Neural progenitor cell (in vitro differentiated cells): ENCODE results near the gene PITPNM1. TPM values are rescaled to one million over a fixed set of nuclear protein-coding genes. Genes with fewer than 3 reads are reported as not detected.
A peak's percentile ranks its signal among the peaks of the same experiment; 100 is the strongest.

Source experiments
- DNase-seq: peaks from one replicate; pipeline ENCODE4 v3.0.0-alpha.2; 2016; ENCODE audit warnings: low spot score
- H2AFZ ChIP-seq: fragments of 200-600 bp; sonication (generic); replicated peaks from 2 replicates; pipeline ENCODE4 v1.6.1; 2016; ENCODE audit warnings: antibody characterized with exemption
- H3F3A ChIP-seq: fragments of 200-600 bp; sonication (generic); 2 replicates; pipeline ENCODE4 v1.6.1; 2016; ENCODE audit warnings: antibody characterized with exemption, low read depth
- H3K27ac ChIP-seq: fragments of 200-600 bp; sonication (generic); 2 replicates; pipeline ENCODE4 v1.5.1; 2016; ENCODE audit warnings: mild to moderate bottlenecking
- H3K27me3 ChIP-seq: fragments of 200-600 bp; sonication (generic); 2 replicates; pipeline ENCODE4 v1.6.1; 2016; ENCODE audit warnings: mild to moderate bottlenecking, moderate library complexity
- H3K36me3 ChIP-seq: fragments of 200-600 bp; sonication (generic); 2 replicates; pipeline ENCODE4 v1.5.1; 2016
- H3K4me1 ChIP-seq: fragments of 200-600 bp; sonication (generic); 2 replicates; pipeline ENCODE4 v1.6.1; 2016; ENCODE audit warnings: mixed run types
- H3K4me2 ChIP-seq: fragments of 200-600 bp; sonication (generic); 2 replicates; pipeline ENCODE4 v1.6.1; 2016
- H3K4me3 ChIP-seq: fragments of 200-600 bp; sonication (generic); 2 replicates; pipeline ENCODE4 v1.5.1; 2016
- H3K79me2 ChIP-seq: fragments of 200-600 bp; sonication (generic); 2 replicates; pipeline ENCODE4 v1.6.1; 2016; ENCODE audit warnings: low read depth
- H3K9ac ChIP-seq: fragments of 200-600 bp; sonication (generic); 2 replicates; pipeline ENCODE4 v1.6.1; 2016
- H3K9me3 ChIP-seq: fragments of 200-600 bp; sonication (generic); 2 replicates; pipeline ENCODE4 v1.5.1; 2016; ENCODE audit warnings: low read depth
- H4K20me1 ChIP-seq: fragments of 200-600 bp; sonication (generic); 2 replicates; pipeline ENCODE4 v1.6.1; 2016; ENCODE audit warnings: low read depth
- H3K27ac Mint-ChIP-seq: 3 replicates; pipeline ENCODE4 v1.8.0; 2021; ENCODE audit warnings: mixed read lengths
- H3K27me3 Mint-ChIP-seq: 2 replicates; pipeline ENCODE4 v1.8.0; 2022; ENCODE audit warnings: low read depth, mild to moderate bottlenecking, inconsistent platforms, moderate library complexity, mixed read lengths; ENCODE audit not compliant: insufficient read depth
- H3K36me3 Mint-ChIP-seq: 3 replicates; pipeline ENCODE4 v1.8.0; 2021; ENCODE audit warnings: mixed read lengths
- H3K4me1 Mint-ChIP-seq: 3 replicates; pipeline ENCODE4 v1.8.0; 2021; ENCODE audit warnings: mixed read lengths
- H3K4me3 Mint-ChIP-seq: 3 replicates; pipeline ENCODE4 v1.8.0; 2021; ENCODE audit warnings: mild to moderate bottlenecking, moderate library complexity, mixed read lengths
- H3K9me3 Mint-ChIP-seq: 3 replicates; pipeline ENCODE4 v1.8.0; 2020; ENCODE audit warnings: mixed read lengths
- EZH2 ChIP-seq: fragments of 200-600 bp; sonication (generic); IDR thresholded peaks from 2 replicates; pipeline ENCODE4 v1.6.1; 2017; ENCODE audit warnings: antibody characterized with exemption, mild to moderate bottlenecking, moderate library complexity
- EZH2phosphoT487 ChIP-seq: fragments of 200-600 bp; sonication (generic); IDR thresholded peaks from 2 replicates; pipeline ENCODE4 v1.6.1; 2017; ENCODE audit warnings: antibody characterized with exemption
- total RNA-seq: library from RNA; depleted of rRNA; stranded (reverse); fragments of >200 nt; gene quantifications from 2 replicates; pipeline ENCODE4 v1.2.3, GENCODE V29; 2015; ENCODE audit warnings: low replicate concordance
- TF ChIP-seq, protein P1 (sequence below): fragments of 200-600 bp; sonication (generic); IDR thresholded peaks from 2 replicates; pipeline ENCODE4 v1.5.1; 2017; ENCODE audit warnings: antibody characterized with exemption, mild to moderate bottlenecking

PITPNM1 gene
- total RNA-seq, 1 donor from 2014 or later: 7.7 TPM

DNA sequence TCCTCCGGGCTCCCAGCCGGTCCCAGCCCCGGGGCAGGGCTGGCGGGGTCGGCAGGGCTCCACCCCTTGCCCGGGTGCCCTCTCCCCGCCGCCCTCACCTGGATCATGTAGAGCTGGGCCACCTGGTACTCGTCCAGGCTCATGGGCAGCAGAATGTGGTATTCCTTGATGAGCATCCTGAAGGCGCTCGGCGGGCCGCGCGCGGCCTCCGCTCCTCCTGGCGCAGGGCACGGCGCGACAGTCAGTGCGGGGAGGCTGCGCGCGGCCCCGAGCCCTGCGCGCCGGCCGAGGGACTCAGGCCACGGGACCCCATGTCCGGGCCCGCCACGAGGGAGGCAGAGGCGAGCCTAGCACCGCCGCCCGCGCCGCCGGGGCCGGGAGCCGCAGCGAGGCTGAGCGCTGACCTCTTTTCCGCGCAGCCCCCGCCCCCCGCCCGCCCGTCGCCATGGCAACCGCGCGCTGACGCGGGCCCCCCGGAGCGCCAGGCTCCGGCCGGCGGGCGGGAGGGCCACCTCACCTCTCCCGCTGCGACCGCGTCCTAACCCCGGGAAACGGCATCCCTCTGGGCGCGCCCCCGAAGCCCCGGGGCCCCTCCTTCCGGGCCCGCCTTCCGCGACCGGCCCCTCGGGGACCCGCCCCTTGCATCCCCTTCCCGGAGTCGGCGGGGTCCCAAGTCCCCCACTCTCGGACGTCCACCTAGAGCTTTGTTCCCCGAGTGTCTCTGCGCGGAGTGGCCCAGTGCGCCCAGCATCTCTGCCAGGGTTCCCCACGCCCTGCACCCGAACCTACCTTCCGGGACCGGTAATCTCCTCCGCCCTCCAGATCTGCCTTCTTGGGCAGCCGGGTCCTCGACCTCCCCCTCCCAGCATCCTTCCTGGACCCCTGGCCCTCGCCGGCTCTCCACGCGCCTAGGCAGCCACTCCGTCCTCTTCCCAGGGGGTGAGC, 886 bp downstream of the PITPNM1 start:
- H4K20me1 ChIP-seq: peaks cover 51% of the 10 kb centered on the region
- Mint-ChIP-seq H3K4me3 (peak overlapping the region; percentile 94), H3K9me3 (no peaks in the 10 kb centered on the region), H3K27me3 (peaks cover 7% of the 10 kb centered on the region), H3K4me1 (peaks cover 30% of the 10 kb centered on the region), H3K36me3 (peaks cover 12% of the 10 kb centered on the region), H3K27ac (no peak overlapping the region)
- H3K9ac ChIP-seq: peak overlapping the region; percentile 21
- H3K27ac ChIP-seq: no peak overlapping the region
- no peaks in the 10 kb centered on the region for H3K9me3 ChIP-seq
- peaks cover 41% of the 10 kb centered on the region for H3F3A ChIP-seq
- H3K36me3 ChIP-seq: no peaks in the 10 kb centered on the region
- DNase-seq: peak; percentile 78
- peaks cover 11% of the 10 kb centered on the region for H3K27me3 ChIP-seq
- peak overlapping the region; percentile 89 for H3K4me2 ChIP-seq
- TF ChIP-seq, protein P1, sequence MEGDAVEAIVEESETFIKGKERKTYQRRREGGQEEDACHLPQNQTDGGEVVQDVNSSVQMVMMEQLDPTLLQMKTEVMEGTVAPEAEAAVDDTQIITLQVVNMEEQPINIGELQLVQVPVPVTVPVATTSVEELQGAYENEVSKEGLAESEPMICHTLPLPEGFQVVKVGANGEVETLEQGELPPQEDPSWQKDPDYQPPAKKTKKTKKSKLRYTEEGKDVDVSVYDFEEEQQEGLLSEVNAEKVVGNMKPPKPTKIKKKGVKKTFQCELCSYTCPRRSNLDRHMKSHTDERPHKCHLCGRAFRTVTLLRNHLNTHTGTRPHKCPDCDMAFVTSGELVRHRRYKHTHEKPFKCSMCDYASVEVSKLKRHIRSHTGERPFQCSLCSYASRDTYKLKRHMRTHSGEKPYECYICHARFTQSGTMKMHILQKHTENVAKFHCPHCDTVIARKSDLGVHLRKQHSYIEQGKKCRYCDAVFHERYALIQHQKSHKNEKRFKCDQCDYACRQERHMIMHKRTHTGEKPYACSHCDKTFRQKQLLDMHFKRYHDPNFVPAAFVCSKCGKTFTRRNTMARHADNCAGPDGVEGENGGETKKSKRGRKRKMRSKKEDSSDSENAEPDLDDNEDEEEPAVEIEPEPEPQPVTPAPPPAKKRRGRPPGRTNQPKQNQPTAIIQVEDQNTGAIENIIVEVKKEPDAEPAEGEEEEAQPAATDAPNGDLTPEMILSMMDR: no peak
- TF ChIP-seq EZH2 (no peak), EZH2phosphoT487 (no peak)
- peak overlapping the region; percentile 29 for H2AFZ ChIP-seq
- H3K4me3 ChIP-seq: peak overlapping the region; percentile 71
- H3K79me2 ChIP-seq: peaks cover 9% of the 10 kb centered on the region
- peaks cover 23% of the 10 kb centered on the region for H3K4me1 ChIP-seq

DNA sequence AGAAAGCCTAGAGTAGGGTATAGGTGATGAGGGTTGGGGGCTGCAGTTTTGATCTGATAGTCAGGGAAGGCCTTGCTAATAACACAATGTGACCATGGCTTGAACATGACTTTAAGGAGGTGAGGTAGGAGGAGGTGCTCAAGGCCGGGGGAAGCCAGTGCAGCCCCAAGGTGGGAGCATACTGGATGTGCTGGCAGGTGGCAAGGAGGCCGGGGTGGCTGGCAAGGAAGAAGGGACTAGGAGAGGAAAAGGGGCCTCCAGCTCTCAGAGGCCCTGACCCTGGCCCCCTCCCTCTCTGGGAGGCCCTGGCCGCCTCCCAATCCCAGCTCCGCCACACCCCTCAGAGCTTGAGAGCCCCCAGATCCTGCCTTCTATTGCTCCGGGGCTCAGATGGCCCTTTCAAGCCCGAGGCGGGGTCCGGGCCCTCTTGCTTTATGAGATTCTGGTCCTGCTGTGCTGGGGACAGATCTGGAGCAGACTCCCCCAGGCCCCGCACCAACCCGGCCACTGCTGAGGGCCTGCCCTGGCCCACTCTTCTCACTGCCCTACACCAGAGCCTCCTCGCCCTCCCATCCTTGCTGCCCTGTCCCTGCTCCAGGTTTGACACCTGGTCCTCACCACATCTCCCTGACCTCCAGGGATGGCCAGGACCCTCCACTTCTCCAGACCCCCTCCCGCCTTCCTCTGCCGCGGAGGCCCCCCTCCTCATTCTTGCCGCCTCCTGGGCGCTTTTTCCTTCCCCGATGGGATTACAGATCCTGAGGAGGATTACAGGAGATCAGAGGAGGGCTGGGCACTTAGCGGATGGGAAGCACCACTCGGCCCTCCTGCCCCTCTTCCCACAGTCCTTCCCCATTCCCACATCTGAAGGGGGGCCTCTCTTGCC, 1.8 kb downstream of the PITPNM1 start:
- TF ChIP-seq EZH2 (no peak), EZH2phosphoT487 (no peak)
- TF ChIP-seq, protein P1: no peak
- Histone ChIP-seq H3K4me2 (peak overlapping the region; percentile 89), H3K79me2 (peaks cover 9% of the 10 kb centered on the region), H3K9ac (no peak overlapping the region), H3K36me3 (no peaks in the 10 kb centered on the region), H3K27ac (no peak overlapping the region), H3K9me3 (no peaks in the 10 kb centered on the region), H3K27me3 (peaks cover 11% of the 10 kb centered on the region), H2AFZ (peak overlapping the region; percentile 29), H3K4me1 (peaks cover 23% of the 10 kb centered on the region), H3K4me3 (peak overlapping the region; percentile 71), H4K20me1 (peaks cover 51% of the 10 kb centered on the region), H3F3A (peaks cover 41% of the 10 kb centered on the region)
- H3K4me3 Mint-ChIP-seq: peak overlapping the region; percentile 75
- H3K4me1 Mint-ChIP-seq: peaks cover 23% of the 10 kb centered on the region
- H3K27ac Mint-ChIP-seq: no peak overlapping the region
- peaks cover 12% of the 10 kb centered on the region for H3K36me3 Mint-ChIP-seq
- H3K9me3 Mint-ChIP-seq: no peaks in the 10 kb centered on the region
- peaks cover 4% of the 10 kb centered on the region for H3K27me3 Mint-ChIP-seq
- DNase-seq: peak; percentile 62

DNA sequence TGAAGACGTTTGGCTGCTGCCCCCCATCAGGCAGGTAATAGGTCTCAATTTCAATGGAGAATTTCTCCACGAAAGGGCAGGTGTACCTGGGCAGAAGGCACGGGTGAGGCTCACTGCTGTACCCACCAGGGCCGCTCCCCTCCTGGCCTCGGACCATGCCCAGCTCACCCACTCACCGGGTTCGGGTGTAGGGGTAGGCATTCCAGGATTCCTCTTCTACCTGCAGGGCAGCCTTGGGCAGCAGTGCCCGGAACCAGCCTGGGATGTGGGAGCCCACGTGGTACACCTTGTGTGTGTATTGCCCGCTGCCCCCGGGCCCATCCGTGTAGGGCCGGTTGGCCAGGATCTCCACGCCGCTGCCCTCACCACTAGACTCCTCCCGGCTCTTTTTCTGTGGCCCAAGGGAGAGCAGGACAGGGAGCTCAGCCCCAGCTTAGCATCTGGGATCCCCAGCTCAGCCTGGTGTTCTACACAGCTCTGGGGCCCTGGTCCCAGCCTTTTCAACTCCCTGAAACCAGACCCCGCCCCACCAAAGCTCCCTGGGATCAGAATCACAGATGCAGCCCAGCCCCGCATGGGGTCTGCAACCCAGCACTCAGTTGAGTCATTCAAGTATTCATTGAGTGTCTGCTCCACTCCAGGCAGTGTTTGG, 2.7 kb downstream of the PITPNM1 start:
- Histone ChIP-seq H3K27ac (no peak overlapping the region), H3K79me2 (peaks cover 8% of the 10 kb centered on the region), H3F3A (peaks cover 36% of the 10 kb centered on the region), H2AFZ (no peak overlapping the region), H3K9ac (no peak overlapping the region), H4K20me1 (peaks cover 48% of the 10 kb centered on the region), H3K4me3 (no peak overlapping the region), H3K4me2 (no peak overlapping the region), H3K4me1 (peaks cover 22% of the 10 kb centered on the region), H3K36me3 (no peaks in the 10 kb centered on the region), H3K27me3 (peaks cover 11% of the 10 kb centered on the region), H3K9me3 (no peaks in the 10 kb centered on the region)
- TF ChIP-seq, protein P1: no peak
- TF ChIP-seq EZH2phosphoT487: no peak
- TF ChIP-seq EZH2: no peak
- Mint-ChIP-seq H3K36me3 (peaks cover 12% of the 10 kb centered on the region), H3K4me1 (peaks cover 23% of the 10 kb centered on the region), H3K27ac (no peak overlapping the region), H3K27me3 (peaks cover 4% of the 10 kb centered on the region), H3K4me3 (peak overlapping the region; percentile 75), H3K9me3 (no peaks in the 10 kb centered on the region)
- no peak for DNase-seq
